ENCODE data around the gene TTC13.
A peak's percentile ranks its signal among the peaks of the same experiment; 100 is the strongest.

TTC13 gene

GRCh38 chr1:230883967-230884366, 94.7 kb downstream of the TTC13 start:
- H3K27me3 ChIP-seq (ENCODE audit: control insufficient read depth, insufficient read depth, low read length) = peaks cover 19% of the 10 kb centered on the region
- no peaks in the 10 kb centered on the region for H3K36me3 ChIP-seq (ENCODE audit: insufficient read depth, low read length)
- no peak overlapping the region for H3K4me3 ChIP-seq (ENCODE audit: low read length)
- no peak overlapping the region for H3K9ac ChIP-seq (ENCODE audit: low read depth, low read length)
- no peaks in the 10 kb centered on the region for H3K9me3 ChIP-seq (replicated peaks; ENCODE audit: low read length)
- H3K4me1 ChIP-seq (ENCODE audit: control insufficient read depth, insufficient read depth, low read length) = no peaks in the 10 kb centered on the region
- H3K4me2 ChIP-seq (ENCODE audit: low read length) = no peak overlapping the region

- Histone ChIP-seq H3K36me3 (ENCODE audit: insufficient read depth, low read length) (no peaks in the 10 kb centered on the region), H3K9ac (ENCODE audit: low read depth, low read length) (no peak overlapping the region), H3K27me3 (ENCODE audit: control insufficient read depth, insufficient read depth, low read length) (peaks cover 12% of the 10 kb centered on the region), H3K9me3 (replicated peaks; ENCODE audit: low read length) (no peaks in the 10 kb centered on the region), H3K4me1 (ENCODE audit: control insufficient read depth, insufficient read depth, low read length) (peaks cover 18% of the 10 kb centered on the region), H3K4me2 (ENCODE audit: low read length) (no peak overlapping the region), H3K4me3 (ENCODE audit: low read length) (no peak overlapping the region)
Observed at GRCh38 chr1:230879778-230880177, 98.9 kb downstream of the TTC13 start.

GRCh38 chr1:230878591-230878990, 100.1 kb downstream of the TTC13 start:
- Histone ChIP-seq H3K4me3 (ENCODE audit: low read length) (no peak overlapping the region), H3K4me2 (ENCODE audit: low read length) (peak overlapping the region; percentile 32), H3K27me3 (ENCODE audit: control insufficient read depth, insufficient read depth, low read length) (peaks cover 9% of the 10 kb centered on the region), H3K9me3 (replicated peaks; ENCODE audit: low read length) (no peaks in the 10 kb centered on the region), H3K9ac (ENCODE audit: low read depth, low read length) (no peak overlapping the region), H3K36me3 (ENCODE audit: insufficient read depth, low read length) (no peaks in the 10 kb centered on the region), H3K4me1 (ENCODE audit: control insufficient read depth, insufficient read depth, low read length) (peaks cover 18% of the 10 kb centered on the region)

GRCh38 chr1:230877924-230878590, 100.6 kb downstream of the TTC13 start:
- Histone ChIP-seq H3K4me1 (ENCODE audit: control insufficient read depth, insufficient read depth, low read length) (peaks cover 18% of the 10 kb centered on the region), H3K4me3 (ENCODE audit: low read length) (no peak overlapping the region), H3K36me3 (ENCODE audit: insufficient read depth, low read length) (no peaks in the 10 kb centered on the region), H3K9me3 (replicated peaks; ENCODE audit: low read length) (no peaks in the 10 kb centered on the region), H3K4me2 (ENCODE audit: low read length) (no peak overlapping the region), H3K27me3 (ENCODE audit: control insufficient read depth, insufficient read depth, low read length) (peaks cover 9% of the 10 kb centered on the region), H3K9ac (ENCODE audit: low read depth, low read length) (no peak overlapping the region)

- Histone ChIP-seq H3K36me3 (ENCODE audit: insufficient read depth, low read length) (no peaks in the 10 kb centered on the region), H3K9me3 (replicated peaks; ENCODE audit: low read length) (no peaks in the 10 kb centered on the region), H3K4me2 (ENCODE audit: low read length) (no peak overlapping the region), H3K9ac (ENCODE audit: low read depth, low read length) (no peak overlapping the region), H3K27me3 (ENCODE audit: control insufficient read depth, insufficient read depth, low read length) (peaks cover 9% of the 10 kb centered on the region), H3K4me3 (ENCODE audit: low read length) (no peak overlapping the region), H3K4me1 (ENCODE audit: control insufficient read depth, insufficient read depth, low read length) (peaks cover 18% of the 10 kb centered on the region)
Observed at GRCh38 chr1:230877146-230877923, 101.3 kb downstream of the TTC13 start.

- H3K4me2 ChIP-seq (ENCODE audit: low read length) = no peak overlapping the region
- no peak overlapping the region for H3K4me3 ChIP-seq (ENCODE audit: low read length)
- H3K4me1 ChIP-seq (ENCODE audit: control insufficient read depth, insufficient read depth, low read length) = peaks cover 18% of the 10 kb centered on the region
- H3K9ac ChIP-seq (ENCODE audit: low read depth, low read length) = no peak overlapping the region
- H3K9me3 ChIP-seq (replicated peaks; ENCODE audit: low read length) = no peaks in the 10 kb centered on the region
- no peaks in the 10 kb centered on the region for H3K36me3 ChIP-seq (ENCODE audit: insufficient read depth, low read length)
- peaks cover 9% of the 10 kb centered on the region for H3K27me3 ChIP-seq (ENCODE audit: control insufficient read depth, insufficient read depth, low read length)
Observed at GRCh38 chr1:230876660-230877059, 102.0 kb downstream of the TTC13 start.

GRCh38 chr1:230875370-230875769, 103.3 kb downstream of the TTC13 start:
- no peaks in the 10 kb centered on the region for H3K36me3 ChIP-seq (ENCODE audit: insufficient read depth, low read length)
- no peak overlapping the region for H3K4me3 ChIP-seq (ENCODE audit: low read length)
- H3K4me2 ChIP-seq (ENCODE audit: low read length) = no peak overlapping the region
- no peaks in the 10 kb centered on the region for H3K27me3 ChIP-seq (ENCODE audit: control insufficient read depth, insufficient read depth, low read length)
- peaks cover 18% of the 10 kb centered on the region for H3K4me1 ChIP-seq (ENCODE audit: control insufficient read depth, insufficient read depth, low read length)
- no peak overlapping the region for H3K9ac ChIP-seq (ENCODE audit: low read depth, low read length)
- H3K9me3 ChIP-seq (replicated peaks; ENCODE audit: low read length) = no peaks in the 10 kb centered on the region

GRCh38 chr1:230870916-230871315, 107.7 kb downstream of the TTC13 start:
- peaks cover 25% of the 10 kb centered on the region for H3K4me1 ChIP-seq (ENCODE audit: control insufficient read depth, insufficient read depth, low read length)
- H3K4me3 ChIP-seq (ENCODE audit: low read length) = no peak overlapping the region
- H3K4me2 ChIP-seq (ENCODE audit: low read length) = no peak overlapping the region
- no peaks in the 10 kb centered on the region for H3K36me3 ChIP-seq (ENCODE audit: insufficient read depth, low read length)
- H3K27me3 ChIP-seq (ENCODE audit: control insufficient read depth, insufficient read depth, low read length) = no peaks in the 10 kb centered on the region
- H3K9ac ChIP-seq (ENCODE audit: low read depth, low read length) = no peak overlapping the region
- H3K9me3 ChIP-seq (replicated peaks; ENCODE audit: low read length) = no peaks in the 10 kb centered on the region

- H3K4me2 ChIP-seq (ENCODE audit: low read length) = peak overlapping the region; percentile 87
- no peaks in the 10 kb centered on the region for H3K9me3 ChIP-seq (replicated peaks; ENCODE audit: low read length)
- H3K27me3 ChIP-seq (ENCODE audit: control insufficient read depth, insufficient read depth, low read length) = no peaks in the 10 kb centered on the region
- no peaks in the 10 kb centered on the region for H3K36me3 ChIP-seq (ENCODE audit: insufficient read depth, low read length)
- H3K4me1 ChIP-seq (ENCODE audit: control insufficient read depth, insufficient read depth, low read length) = peaks cover 38% of the 10 kb centered on the region
- H3K9ac ChIP-seq (ENCODE audit: low read depth, low read length) = peak overlapping the region; percentile 92
- peak overlapping the region; percentile 73 for H3K4me3 ChIP-seq (ENCODE audit: low read length)
Observed at GRCh38 chr1:230869500-230869899, 109.2 kb downstream of the TTC13 start.

- H3K4me1 ChIP-seq (ENCODE audit: control insufficient read depth, insufficient read depth, low read length) = peaks cover 42% of the 10 kb centered on the region
- H3K36me3 ChIP-seq (ENCODE audit: insufficient read depth, low read length) = no peaks in the 10 kb centered on the region
- H3K9me3 ChIP-seq (replicated peaks; ENCODE audit: low read length) = no peaks in the 10 kb centered on the region
- H3K4me3 ChIP-seq (ENCODE audit: low read length) = peak overlapping the region; percentile 73
- no peaks in the 10 kb centered on the region for H3K27me3 ChIP-seq (ENCODE audit: control insufficient read depth, insufficient read depth, low read length)
- H3K9ac ChIP-seq (ENCODE audit: low read depth, low read length) = peak overlapping the region; percentile 92
- H3K4me2 ChIP-seq (ENCODE audit: low read length) = peak overlapping the region; percentile 87
Observed at GRCh38 chr1:230868736-230869385, 109.8 kb downstream of the TTC13 start.

GRCh38 chr1:230867903-230868735, 110.5 kb downstream of the TTC13 start, which contains the start of gene C1orf198:
Gene C1orf198 (minus strand): TSS chr1:230868521. CDS start chr1:230868512, 9 bp downstream.
- Histone ChIP-seq H3K36me3 (ENCODE audit: insufficient read depth, low read length) (no peaks in the 10 kb centered on the region), H3K4me1 (ENCODE audit: control insufficient read depth, insufficient read depth, low read length) (peaks cover 45% of the 10 kb centered on the region), H3K4me3 (ENCODE audit: low read length) (peak within 1 kb of the TSS; percentile 97), H3K9me3 (replicated peaks; ENCODE audit: low read length) (no peaks in the 10 kb centered on the region), H3K4me2 (ENCODE audit: low read length) (peak within 1 kb of the TSS; percentile 89), H3K27me3 (ENCODE audit: control insufficient read depth, insufficient read depth, low read length) (no peaks in the 10 kb centered on the region), H3K9ac (ENCODE audit: low read depth, low read length) (peak within 1 kb of the TSS; percentile 95)
